Measurements from ENCODE around the gene SH3YL1.

Gene SH3YL1

DNA sequence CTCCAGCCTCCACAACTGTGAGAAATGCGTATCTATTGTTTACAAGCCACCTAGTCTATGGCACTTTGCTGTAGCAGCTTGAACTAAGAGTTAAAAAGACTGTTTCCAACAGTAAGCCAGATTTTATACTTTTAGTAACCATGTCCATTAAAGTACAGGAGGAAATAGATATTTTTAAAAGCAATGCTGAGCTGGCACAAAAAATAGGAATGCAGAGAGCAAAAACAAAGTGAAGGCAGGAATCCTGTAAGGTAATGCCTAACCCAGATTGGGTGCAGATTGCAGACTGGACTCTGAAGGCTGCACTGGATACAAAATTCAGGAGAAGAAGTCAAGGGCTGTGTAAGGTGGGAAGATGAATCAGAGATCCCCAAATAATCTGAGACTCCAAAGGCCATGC is 55.5 kb downstream of the SH3YL1 start:
- ChIA-PET CTCF (no interaction called here), POLR2A (no interaction called here)
- no peak for TF ChIP-seq ARNT (IDR thresholded peaks at IDR 0.05)
- no peak for TF ChIP-seq ZNF384 (IDR thresholded peaks at IDR 0.05)
- no peak for TF ChIP-seq BHLHE40 (IDR thresholded peaks at IDR 0.05; ENCODE audit: borderline replicate concordance)
- no peak for TF ChIP-seq FOXA1 (IDR thresholded peaks at IDR 0.05)
- no peak for TF ChIP-seq NFRKB (IDR thresholded peaks at IDR 0.05)
- no peak for TF ChIP-seq CTBP1 (IDR thresholded peaks at IDR 0.05; ENCODE audit: borderline replicate concordance)
- no peak for TF ChIP-seq HDGF (IDR thresholded peaks at IDR 0.05; ENCODE audit: borderline replicate concordance)
- no peak for TF ChIP-seq TARDBP (IDR thresholded peaks at IDR 0.05)
- no peak for TF ChIP-seq FOXM1 (IDR thresholded peaks at IDR 0.05; ENCODE audit: borderline replicate concordance)
- no peak for TF ChIP-seq SP1 (IDR thresholded peaks at IDR 0.05)
- TF ChIP-seq L3MBTL2 (conservative IDR thresholded peaks at IDR 0.05) = no peak
- TF ChIP-seq FOXK2 (IDR thresholded peaks at IDR 0.05) = no peak
- no peak for DNase-seq (ENCODE audit: extremely low spot score)

DNA sequence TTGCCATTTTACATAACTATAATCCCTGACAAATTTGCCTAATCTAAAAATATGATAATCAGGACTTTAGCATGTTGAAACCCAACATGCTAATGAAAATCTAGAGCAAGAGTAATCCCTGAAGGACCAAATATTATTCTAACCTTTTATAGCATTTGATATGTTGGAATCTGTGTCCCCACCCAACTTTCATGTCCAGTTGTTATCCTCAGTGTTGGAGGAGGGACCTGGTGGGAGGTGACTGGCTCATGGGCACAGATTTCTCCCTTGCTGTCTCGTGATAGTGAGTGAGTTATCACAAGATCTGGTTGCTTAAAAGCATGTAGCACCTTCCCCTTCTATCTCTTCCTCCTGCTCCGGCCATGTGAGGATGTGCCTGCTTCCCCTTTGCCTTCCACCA is 59.8 kb downstream of the SH3YL1 start:
- ChIA-PET POLR2A (no interaction called here), CTCF (no interaction called here)
- TF ChIP-seq ELF4 (IDR thresholded peaks at IDR 0.05) (no peak), SUZ12 (IDR thresholded peaks at IDR 0.05) (no peak), L3MBTL2 (conservative IDR thresholded peaks at IDR 0.05) (no peak), ARNT (IDR thresholded peaks at IDR 0.05) (no peak), BHLHE40 (IDR thresholded peaks at IDR 0.05; ENCODE audit: borderline replicate concordance) (no peak), HDGF (IDR thresholded peaks at IDR 0.05; ENCODE audit: borderline replicate concordance) (no peak), ZNF384 (IDR thresholded peaks at IDR 0.05) (no peak), FOXA1 (IDR thresholded peaks at IDR 0.05) (no peak), SP1 (IDR thresholded peaks at IDR 0.05) (no peak), TARDBP (IDR thresholded peaks at IDR 0.05) (no peak), FOXK2 (IDR thresholded peaks at IDR 0.05) (no peak), LEF1 (IDR thresholded peaks at IDR 0.05; ENCODE audit: borderline replicate concordance) (no peak), CTBP1 (IDR thresholded peaks at IDR 0.05; ENCODE audit: borderline replicate concordance) (no peak), NFRKB (IDR thresholded peaks at IDR 0.05) (no peak), FOXM1 (IDR thresholded peaks at IDR 0.05; ENCODE audit: borderline replicate concordance) (no peak)
- TF ChIP-seq, protein P1, sequence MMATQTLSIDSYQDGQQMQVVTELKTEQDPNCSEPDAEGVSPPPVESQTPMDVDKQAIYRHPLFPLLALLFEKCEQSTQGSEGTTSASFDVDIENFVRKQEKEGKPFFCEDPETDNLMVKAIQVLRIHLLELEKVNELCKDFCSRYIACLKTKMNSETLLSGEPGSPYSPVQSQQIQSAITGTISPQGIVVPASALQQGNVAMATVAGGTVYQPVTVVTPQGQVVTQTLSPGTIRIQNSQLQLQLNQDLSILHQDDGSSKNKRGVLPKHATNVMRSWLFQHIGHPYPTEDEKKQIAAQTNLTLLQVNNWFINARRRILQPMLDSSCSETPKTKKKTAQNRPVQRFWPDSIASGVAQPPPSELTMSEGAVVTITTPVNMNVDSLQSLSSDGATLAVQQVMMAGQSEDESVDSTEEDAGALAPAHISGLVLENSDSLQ (IDR thresholded peaks at IDR 0.05) = no peak
- no peak for DNase-seq (ENCODE audit: extremely low spot score)

DNA sequence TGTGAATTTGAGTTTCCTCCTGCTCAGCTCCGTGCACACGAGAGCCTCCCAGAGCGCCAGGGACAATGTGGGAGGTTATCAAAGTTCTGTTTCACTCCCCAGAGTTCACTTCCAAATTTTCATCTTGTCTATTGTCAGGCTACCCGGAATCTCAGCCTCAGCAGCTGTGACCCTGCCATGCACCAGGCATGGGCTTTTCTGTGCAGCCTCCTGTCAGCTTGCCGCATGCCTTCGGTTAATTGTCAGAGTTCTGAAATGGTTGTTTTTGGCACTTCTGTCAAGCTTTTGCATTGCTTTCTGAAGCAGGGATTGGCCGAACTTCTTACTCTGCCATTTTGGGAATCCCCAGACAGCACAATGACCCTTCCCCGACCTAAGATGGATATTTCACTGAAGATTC is 60.4 kb downstream of the SH3YL1 start:
- no peak for TF ChIP-seq FOXK2 (IDR thresholded peaks at IDR 0.05)
- TF ChIP-seq TARDBP (IDR thresholded peaks at IDR 0.05) = no peak
- no peak for TF ChIP-seq ZNF384 (IDR thresholded peaks at IDR 0.05)
- no peak for TF ChIP-seq ARNT (IDR thresholded peaks at IDR 0.05)
- TF ChIP-seq, protein P1 (IDR thresholded peaks at IDR 0.05) = no peak
- no peak for TF ChIP-seq FOXM1 (IDR thresholded peaks at IDR 0.05; ENCODE audit: borderline replicate concordance)
- TF ChIP-seq SP1 (IDR thresholded peaks at IDR 0.05) = no peak
- TF ChIP-seq L3MBTL2 (conservative IDR thresholded peaks at IDR 0.05) = no peak
- no peak for TF ChIP-seq CTBP1 (IDR thresholded peaks at IDR 0.05; ENCODE audit: borderline replicate concordance)
- no peak for TF ChIP-seq ELF4 (IDR thresholded peaks at IDR 0.05)
- no peak for TF ChIP-seq LEF1 (IDR thresholded peaks at IDR 0.05; ENCODE audit: borderline replicate concordance)
- TF ChIP-seq BHLHE40 (IDR thresholded peaks at IDR 0.05; ENCODE audit: borderline replicate concordance) = no peak
- no peak for TF ChIP-seq HDGF (IDR thresholded peaks at IDR 0.05; ENCODE audit: borderline replicate concordance)
- TF ChIP-seq FOXA1 (IDR thresholded peaks at IDR 0.05) = no peak
- no peak for TF ChIP-seq NFRKB (IDR thresholded peaks at IDR 0.05)
- no peak for TF ChIP-seq SUZ12 (IDR thresholded peaks at IDR 0.05)
- no peak for DNase-seq (ENCODE audit: extremely low spot score)
- ChIA-PET CTCF (no interaction called here), POLR2A (no interaction called here)

DNA sequence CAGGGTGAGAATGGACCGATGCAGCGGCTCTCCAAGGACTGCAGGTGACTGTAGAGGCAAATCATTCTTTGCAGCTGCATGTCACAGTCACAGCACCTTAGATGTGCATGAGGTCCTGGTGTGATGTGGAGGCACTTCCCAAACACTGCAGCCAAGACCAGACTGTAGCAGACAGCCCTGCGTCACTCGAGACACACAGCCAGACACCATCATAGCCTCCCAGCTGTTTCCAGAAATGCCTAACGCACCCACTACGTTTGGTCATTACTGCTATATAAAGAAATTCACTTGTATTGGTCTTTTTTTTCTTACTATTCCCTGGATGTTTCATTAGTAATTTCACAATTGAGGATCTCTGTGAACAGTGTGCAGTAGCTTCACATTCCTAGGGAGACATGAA is 60.9 kb downstream of the SH3YL1 start:
- ChIA-PET POLR2A (no interaction called here), CTCF (no interaction called here)
- TF ChIP-seq SP1 (IDR thresholded peaks at IDR 0.05) = no peak
- TF ChIP-seq NFRKB (IDR thresholded peaks at IDR 0.05) = no peak
- TF ChIP-seq FOXM1 (IDR thresholded peaks at IDR 0.05; ENCODE audit: borderline replicate concordance) = no peak
- TF ChIP-seq FOXA1 (IDR thresholded peaks at IDR 0.05) = no peak
- DNase-seq (ENCODE audit: extremely low spot score) = no peak

DNA sequence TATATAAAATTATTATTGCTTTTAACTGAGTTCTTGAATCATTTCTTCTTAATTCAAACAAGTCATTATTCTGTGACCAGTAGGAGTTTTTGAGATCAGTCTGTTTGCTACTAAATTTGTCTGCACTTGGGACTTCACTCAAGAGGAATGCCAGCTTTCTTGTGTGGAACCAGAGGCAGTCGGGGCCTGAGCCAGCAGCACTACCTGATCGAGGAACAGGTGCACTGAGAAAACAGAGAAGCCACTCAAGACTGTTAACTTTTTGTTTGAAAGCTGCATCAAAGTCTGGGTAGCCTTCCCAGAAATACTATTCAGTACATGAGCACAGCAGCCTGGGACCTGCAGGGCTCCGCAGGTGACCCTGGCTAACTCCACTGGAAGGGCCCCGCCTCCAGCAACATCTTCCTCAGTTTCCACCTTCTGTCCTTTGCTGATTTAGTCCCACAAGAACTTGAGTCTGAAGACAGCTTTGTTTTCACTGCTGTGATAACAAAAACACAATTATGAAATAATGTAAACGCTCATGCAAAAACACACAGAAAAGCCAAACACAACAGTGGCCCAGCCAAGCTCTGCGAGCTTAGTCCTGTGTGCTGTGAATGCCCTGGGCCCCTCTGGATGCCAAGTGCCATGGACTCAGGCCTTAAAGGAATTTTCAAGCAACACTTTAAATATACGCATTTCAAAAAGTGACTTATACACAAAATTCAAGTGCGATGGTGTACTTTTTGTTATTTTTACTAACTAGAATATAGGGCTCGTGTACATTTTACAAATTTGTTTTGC is 62.0 kb downstream of the SH3YL1 start:
- TF ChIP-seq NFRKB (IDR thresholded peaks at IDR 0.05) (no peak), FOXM1 (IDR thresholded peaks at IDR 0.05; ENCODE audit: borderline replicate concordance) (no peak), SUZ12 (IDR thresholded peaks at IDR 0.05) (no peak), FOXK2 (IDR thresholded peaks at IDR 0.05) (no peak), CTBP1 (IDR thresholded peaks at IDR 0.05; ENCODE audit: borderline replicate concordance) (no peak), FOXA1 (IDR thresholded peaks at IDR 0.05) (no peak), ARNT (IDR thresholded peaks at IDR 0.05) (no peak), L3MBTL2 (conservative IDR thresholded peaks at IDR 0.05) (no peak), SP1 (IDR thresholded peaks at IDR 0.05) (no peak), HDGF (IDR thresholded peaks at IDR 0.05; ENCODE audit: borderline replicate concordance) (no peak), LEF1 (IDR thresholded peaks at IDR 0.05; ENCODE audit: borderline replicate concordance) (no peak), BHLHE40 (IDR thresholded peaks at IDR 0.05; ENCODE audit: borderline replicate concordance) (no peak), ELF4 (IDR thresholded peaks at IDR 0.05) (no peak)
- DNase-seq (ENCODE audit: extremely low spot score) = no peak
- POLR2A ChIA-PET = no interaction called here
- CTCF ChIA-PET = no interaction called here

DNA sequence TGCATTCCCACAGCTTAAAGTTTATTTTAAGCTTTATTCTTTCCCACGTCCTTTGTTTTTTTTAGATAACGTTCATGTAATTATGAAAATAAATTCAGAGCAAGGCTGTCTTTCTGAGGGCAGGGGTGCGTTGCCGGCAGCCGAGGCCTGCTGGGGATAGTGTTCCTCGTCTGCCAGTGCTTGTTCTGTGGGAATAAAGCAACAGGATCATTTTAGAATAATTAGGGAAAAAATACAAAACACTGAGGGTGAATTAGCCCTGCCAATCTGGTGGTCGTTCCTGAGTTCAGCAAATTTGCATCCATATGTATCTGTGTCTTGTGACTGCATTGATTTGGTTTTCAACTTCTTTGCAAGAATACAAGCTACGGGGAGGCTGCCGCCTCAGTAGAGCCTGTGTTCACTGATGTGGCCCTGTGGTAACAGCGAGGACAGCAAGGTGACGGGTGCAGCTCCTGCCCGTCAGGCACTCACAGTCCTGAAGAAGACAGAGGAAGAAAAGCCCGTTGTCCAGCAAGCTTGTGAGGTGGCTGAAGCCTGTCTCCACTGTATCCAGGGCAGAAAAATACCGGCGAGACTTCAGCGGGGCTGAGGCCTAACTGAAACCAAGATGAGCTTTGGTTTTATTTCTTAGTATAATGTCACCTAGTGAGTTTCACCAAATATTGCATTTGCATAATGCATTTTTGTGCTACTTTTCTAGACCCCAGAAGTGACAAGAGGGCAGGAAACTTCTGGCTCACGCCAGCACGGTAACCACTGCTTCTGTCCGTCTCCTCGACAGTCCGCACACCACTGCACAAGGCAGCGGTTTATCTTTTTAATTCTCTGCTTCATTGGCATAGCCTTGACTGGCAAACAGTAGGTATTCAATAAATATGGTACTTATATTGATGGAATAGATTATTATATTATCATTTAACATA is 64.5 kb downstream of the SH3YL1 start:
- CTCF ChIA-PET = no interaction called here
- DNase-seq (ENCODE audit: extremely low spot score) = no peak
- TF ChIP-seq FOXK2 (IDR thresholded peaks at IDR 0.05) (no peak), NFRKB (IDR thresholded peaks at IDR 0.05) (no peak), CTBP1 (IDR thresholded peaks at IDR 0.05; ENCODE audit: borderline replicate concordance) (no peak), FOXA1 (IDR thresholded peaks at IDR 0.05) (no peak), BHLHE40 (IDR thresholded peaks at IDR 0.05; ENCODE audit: borderline replicate concordance) (no peak), L3MBTL2 (conservative IDR thresholded peaks at IDR 0.05) (no peak), ARNT (IDR thresholded peaks at IDR 0.05) (no peak), ELF4 (IDR thresholded peaks at IDR 0.05) (no peak), FOXM1 (IDR thresholded peaks at IDR 0.05; ENCODE audit: borderline replicate concordance) (no peak)
- TF ChIP-seq, protein P1 (IDR thresholded peaks at IDR 0.05) = no peak
- POLR2A ChIA-PET = no interaction called here
